ENCODE measurements around the gene CLSTN3. TPM values are rescaled to one million over a fixed set of nuclear protein-coding genes. Genes with fewer than 3 reads are reported as not detected.
A peak's percentile ranks its signal among the peaks of the same experiment; 100 is the strongest.

The CLSTN3 gene
- total RNA-seq, 3 donors from 2014 or later: 16.4 to 23.5 (median 18.6) TPM

GRCh38 chr12:7130701-7131501 is 730 bp downstream of the CLSTN3 start:
- TF ChIP-seq CTCF (IDR thresholded peaks at IDR 0.05): no peak
- no peaks in the 10 kb centered on the region for H3K9me3 ChIP-seq
- DNase-seq (peak; percentile 55 to 82 (median 69)), ATAC-seq (peak; percentile 61)
- intact Hi-C loops (cut with DNase I, micrococcal nuclease): no loop called here
- H3K4me3 ChIP-seq: no peak overlapping the region
- no peaks in the 10 kb centered on the region for H3K36me3 ChIP-seq (ENCODE audit: low read depth)
- peaks cover 6% of the 10 kb centered on the region for H3K4me1 ChIP-seq (ENCODE audit: low read depth)

- H3K36me3 ChIP-seq (ENCODE audit: low read depth): no peaks in the 10 kb centered on the region
- intact Hi-C loops (cut with DNase I, micrococcal nuclease): no loop called here
- ATAC-seq (no peak), DNase-seq (peak in 1 of 3 donors; percentile 13)
- no peak for TF ChIP-seq CTCF (IDR thresholded peaks at IDR 0.05)
- peaks cover 6% of the 10 kb centered on the region for H3K4me1 ChIP-seq (ENCODE audit: low read depth)
- no peak overlapping the region for H3K4me3 ChIP-seq
- no peaks in the 10 kb centered on the region for H3K9me3 ChIP-seq
These were observed 1.3 kb downstream of the CLSTN3 start for GRCh38 chr12:7131502-7131866.

- ATAC-seq: no peak
- DNase-seq: no peak
- H3K36me3 ChIP-seq (ENCODE audit: low read depth): peaks cover 5% of the 10 kb centered on the region
- H3K9me3 ChIP-seq: no peaks in the 10 kb centered on the region
- H3K4me3 ChIP-seq: no peak overlapping the region
- TF ChIP-seq CTCF (IDR thresholded peaks at IDR 0.05): no peak
- H3K4me1 ChIP-seq (ENCODE audit: low read depth): peaks cover 3% of the 10 kb centered on the region
- intact Hi-C loops (cut with DNase I, micrococcal nuclease): no loop called here
These were observed 4.4 kb downstream of the CLSTN3 start for GRCh38 chr12:7134396-7135166.

- TF ChIP-seq CTCF (IDR thresholded peaks at IDR 0.05): no peak
- no peak overlapping the region for H3K4me3 ChIP-seq
- intact Hi-C loops (cut with DNase I, micrococcal nuclease): no loop called here
- H3K36me3 ChIP-seq (ENCODE audit: low read depth): peaks cover 5% of the 10 kb centered on the region
- ATAC-seq: no peak
- DNase-seq: no peak
- H3K9me3 ChIP-seq: no peaks in the 10 kb centered on the region
- H3K4me1 ChIP-seq (ENCODE audit: low read depth): no peaks in the 10 kb centered on the region
These were observed 5.9 kb downstream of the CLSTN3 start for GRCh38 chr12:7136071-7136470.

GRCh38 chr12:7136676-7137075 is 6.5 kb downstream of the CLSTN3 start:
- DNase-seq (no peak), ATAC-seq (no peak)
- intact Hi-C loops (cut with DNase I, micrococcal nuclease): no loop called here
- Histone ChIP-seq H3K36me3 (ENCODE audit: low read depth) (peaks cover 5% of the 10 kb centered on the region), H3K9me3 (no peaks in the 10 kb centered on the region), H3K4me3 (no peak overlapping the region), H3K4me1 (ENCODE audit: low read depth) (no peaks in the 10 kb centered on the region)
- TF ChIP-seq CTCF (IDR thresholded peaks at IDR 0.05): no peak

All from mucosa of descending colon (tissue), 3 donors.